Dermis blood vessel endothelial cell (primary cell): ENCODE data around the gene TRERF1. TPM values are rescaled to one million over a fixed set of nuclear protein-coding genes. Genes with fewer than 3 reads are reported as not detected.

ENCODE experiments used
- DNase-seq: peaks from one replicate; pipeline ENCODE4 v3.0.0; 2010
- total RNA-seq: library from RNA; depleted of rRNA; stranded (reverse); fragments of >200 nt; gene quantifications from 2 replicates; pipeline ENCODE4 v1.2.3, GENCODE V29; 2014

Gene TRERF1
- total RNA-seq, 1 donor from 2014 or later = 0.17 TPM

DNA sequence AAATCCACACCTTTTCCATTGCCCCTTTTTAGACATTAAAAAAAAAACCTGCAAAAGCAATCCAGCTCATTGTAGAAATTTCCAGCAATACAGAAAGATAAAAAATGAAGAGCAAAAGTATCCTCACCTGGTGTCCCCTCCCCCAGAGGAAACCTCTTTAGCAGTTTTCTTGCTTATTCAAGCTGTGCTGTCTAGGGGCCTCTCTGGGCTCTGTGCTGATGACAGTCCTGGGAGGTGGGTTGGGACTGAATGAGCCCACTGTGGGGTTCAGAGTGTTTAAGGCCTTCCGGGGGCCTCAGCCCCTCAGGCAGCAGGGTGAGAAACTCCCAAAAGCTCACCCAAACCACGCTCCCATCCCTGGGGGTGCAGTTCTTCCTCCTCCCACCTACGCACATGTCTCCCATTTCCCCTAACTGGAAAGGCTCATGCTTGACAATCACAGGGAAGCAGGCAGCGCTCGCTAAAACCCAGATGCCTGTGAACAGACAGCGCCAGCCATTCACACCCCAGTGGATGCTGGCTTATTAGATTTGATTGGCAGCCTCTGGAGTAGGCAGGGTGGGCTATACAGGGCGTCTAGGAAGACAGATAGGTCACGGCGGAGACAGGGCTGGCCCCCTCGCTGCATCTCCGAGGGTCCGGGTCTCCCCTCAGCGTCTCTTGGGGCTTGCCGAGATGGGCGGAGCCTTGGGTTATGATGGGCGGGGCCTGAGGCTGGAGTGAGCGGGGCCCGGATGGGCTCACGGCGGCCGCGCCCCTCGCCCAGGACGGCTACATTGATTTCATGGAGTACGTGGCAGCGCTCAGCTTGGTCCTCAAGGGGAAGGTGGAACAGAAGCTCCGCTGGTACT, 274.0 kb downstream of the TRERF1 start:
- DNase-seq = no peak

DNA sequence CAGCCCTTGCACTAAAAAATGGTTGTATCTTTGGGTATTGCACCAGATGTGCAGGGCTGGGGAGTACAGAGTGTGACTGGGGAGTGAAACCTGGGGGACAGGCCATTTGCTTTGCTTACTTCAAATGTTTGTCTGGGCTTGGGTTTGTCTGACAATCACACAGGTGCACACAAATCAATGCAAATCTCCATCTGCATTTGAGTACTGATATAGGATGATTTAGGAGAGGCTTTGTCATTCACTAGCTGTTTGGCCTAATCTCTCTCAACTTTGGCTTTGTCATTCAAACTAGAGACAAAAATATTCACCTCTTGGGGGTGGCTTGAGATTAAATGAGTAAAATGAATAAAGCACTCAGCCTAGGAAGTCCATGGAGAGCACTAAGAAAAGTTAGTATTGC, 274.7 kb downstream of the TRERF1 start:
- no peak for DNase-seq

DNA sequence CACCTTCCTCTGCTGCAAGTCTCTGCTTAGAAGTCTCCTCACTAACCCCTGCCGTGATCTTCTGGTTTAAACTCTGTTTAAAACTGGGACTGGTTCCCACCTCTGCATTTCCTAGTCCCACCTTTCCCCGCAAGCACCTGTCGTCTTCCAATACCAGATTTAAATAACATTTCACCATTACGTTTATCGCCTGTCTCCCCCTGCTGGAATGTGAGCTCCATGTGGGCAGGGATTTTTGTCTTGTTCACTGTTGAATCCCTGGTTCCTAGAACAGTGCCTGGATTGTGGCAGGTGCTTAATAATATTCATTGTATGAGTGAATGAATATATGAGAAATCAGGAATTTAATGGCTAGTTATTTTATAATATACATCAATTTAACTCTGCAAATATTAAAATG, 275.9 kb downstream of the TRERF1 start:
- peak; percentile 23 for DNase-seq

Other genes with a start within 250 kb of the TRERF1 start
- gene MRPS10, start 234.1 kb downstream of the TRERF1 start, total RNA-seq = 34.0 and 48.0 TPM in 2 replicates
- gene UBR2, start 112.1 kb upstream of the TRERF1 start, total RNA-seq = 37.6 and 39.5 TPM in 2 replicates